K562 (cell line): ENCODE results near the gene SFXN3. TPM values are rescaled to one million over a fixed set of nuclear protein-coding genes. Genes with fewer than 3 reads are reported as not detected.

Experiments
- ATAC-seq: fragments of 200-7000 bp; cut with Tn5 transposase; 3 replicates; pipeline ENCODE4 v1.9.1; 2020; ENCODE audit warnings: moderate library complexity
- BruUV-seq: library from RNA; stranded (reverse); fragments of 400-500 nt; replicated peaks from 2 replicates; lab custom pipeline; 2021; lab: Mats Ljungman, UMichigan
- CTCF ChIA-PET: fragments of 300-600 bp; formaldehyde crosslinking; extraction: SDS; loops from one replicate; lab custom pipeline; 2021; ENCODE audit warnings: low intra/inter-chr PET ratio; lab: Yijun Ruan, JAX
- POLR2A ChIA-PET: fragments of 300-600, 350-650 bp; sonication (Branson Sonifier 250); formaldehyde crosslinking; extraction: SDS; loops from one replicate; lab custom pipeline; 2021; ENCODE audit warnings: antibody characterized with exemption, inconsistent platforms; lab: Yijun Ruan, JAX
- DNase-seq, 4 experiments: peaks; one replicate each; pipeline versions ENCODE4 v3.0.0 to v3.0.0-alpha.2; 2011 to 2018; ENCODE audit warnings: low spot score in 3 of 4, mixed read lengths in 3 of 4; ENCODE audit errors: extremely low read depth in 1 of 4
- FAIRE-seq: peaks from 2 replicates; lab custom pipeline; 2011; peaks lifted over from hg19 to GRCh38; lab: Jason Lieb, UNC
- H2AFZ ChIP-seq: 2 replicates; pipeline ENCODE4 v1.6.0; 2011; ENCODE audit warnings: low read depth, low read length, control low read depth, inconsistent platforms
- H3K27ac ChIP-seq: fragments of 200-600 bp; 3 replicates; pipeline ENCODE4 v1.8.0; 2011; ENCODE audit warnings: low read depth, mild to moderate bottlenecking, control low read depth, inconsistent platforms, low read length, moderate library complexity, mixed read lengths; ENCODE audit errors: extremely low read depth
- H3K27me3 ChIP-seq, 2 experiments: fragments of 300-600 bp in 1 of 2; 2 replicates in 1 of 2; 3 replicates in 1 of 2; pipeline versions ENCODE4 v1.6.0 to v1.8.0; 2011; ENCODE audit warnings: inconsistent platforms in 2 of 2, low read length in 2 of 2, mild to moderate bottlenecking in 1 of 2, mixed read lengths in 1 of 2, moderate library complexity in 1 of 2; ENCODE audit not compliant: control insufficient read depth in 2 of 2, insufficient read depth in 2 of 2
- H3K36me3 ChIP-seq: fragments of 300-600 bp; 3 replicates; pipeline ENCODE4 v1.8.0; 2011; ENCODE audit warnings: mild to moderate bottlenecking, low read length, inconsistent platforms; ENCODE audit not compliant: control insufficient read depth, insufficient read depth
- H3K4me1 ChIP-seq, 2 experiments: fragments of 200-600 bp in 1 of 2; replicated peaks in 1 of 2; 2 replicates in 1 of 2; 3 replicates in 1 of 2; pipeline versions ENCODE4 v1.5.1 to v1.8.0; 2011; ENCODE audit warnings: inconsistent platforms in 2 of 2, low read length in 2 of 2, mild to moderate bottlenecking in 1 of 2, mixed read lengths in 1 of 2, moderate library complexity in 1 of 2; ENCODE audit not compliant: control insufficient read depth in 2 of 2, insufficient read depth in 2 of 2
- H3K4me2 ChIP-seq: 2 replicates; pipeline ENCODE4 v1.6.1; 2011; ENCODE audit warnings: low read length, control low read depth, inconsistent platforms, mixed read lengths; ENCODE audit not compliant: insufficient read depth
- H3K4me3 ChIP-seq: fragments of 200-600 bp; sonication (generic), shearing (Covaris generic); 2 replicates; pipeline ENCODE4 v1.5.1; 2016; ENCODE audit warnings: control low read depth, inconsistent platforms
- H3K79me2 ChIP-seq: fragments of 200-600 bp; 3 replicates; pipeline ENCODE4 v1.8.0; 2011; ENCODE audit warnings: low read length, inconsistent platforms; ENCODE audit not compliant: control insufficient read depth, insufficient read depth
- H3K9ac ChIP-seq, 2 experiments: 2 replicates each; pipeline versions ENCODE4 v1.6.0 to v1.6.1; 2011; ENCODE audit warnings: low read depth in 2 of 2, low read length in 2 of 2, control low read depth in 1 of 2, inconsistent platforms in 1 of 2, mild to moderate bottlenecking in 1 of 2, mixed read lengths in 1 of 2; ENCODE audit not compliant: insufficient read depth in 1 of 2
- H3K9me1 ChIP-seq: one replicate; pipeline ENCODE4 v1.6.0; 2011; ENCODE audit warnings: inconsistent platforms, mild to moderate bottlenecking, low read length, moderate library complexity; ENCODE audit not compliant: control insufficient read depth, insufficient read depth
- H3K9me3 ChIP-seq: replicated peaks from 2 replicates; pipeline ENCODE4 v1.5.1; 2011; ENCODE audit warnings: low read depth, low read length, inconsistent platforms; ENCODE audit not compliant: control insufficient read depth, insufficient read depth
- H4K20me1 ChIP-seq: replicated peaks from 2 replicates; pipeline ENCODE4 v1.6.1; 2011; ENCODE audit warnings: low read length, inconsistent platforms, mixed read lengths; ENCODE audit not compliant: control insufficient read depth, insufficient read depth
- ARID2 ChIP-seq: fragments of 450-650 bp; IDR thresholded peaks from 2 replicates; pipeline ENCODE4 v1.6.1; 2017; ENCODE audit warnings: antibody characterized with exemption, mild to moderate bottlenecking
- CTCF ChIP-seq, 3 experiments: IDR thresholded peaks in 2 of 3; conservative IDR thresholded peaks in 1 of 3; 2 replicates each; pipeline ENCODE4 v1.5.1; 2011 to 2012; ENCODE audit warnings: low read length in 3 of 3, mild to moderate bottlenecking in 3 of 3, control low read depth in 2 of 3, improper control_type of control experiment in 1 of 3, inconsistent platforms in 1 of 3, low read depth in 1 of 3, mixed read lengths in 1 of 3, moderate library complexity in 1 of 3; ENCODE audit not compliant: insufficient read depth in 2 of 3
- RAD21 ChIP-seq, 2 experiments: fragments of 250-450 bp in 1 of 2; fragments of 450-650 bp in 1 of 2; sonication (Bioruptor Pico) in 1 of 2; formaldehyde crosslinking in 1 of 2; IDR thresholded peaks in 1 of 2; conservative IDR thresholded peaks in 1 of 2; 2 replicates each; pipeline versions ENCODE4 v1.4.0 to v1.8.0; 2020 to 2022; ENCODE audit warnings: mild to moderate bottlenecking in 2 of 2, moderate library complexity in 1 of 2
- RBFOX2 ChIP-seq: fragments of 200-400 bp; formaldehyde crosslinking; IDR thresholded peaks from 2 replicates; pipeline ENCODE4 v1.6.1; 2017; ENCODE audit warnings: low read depth, mild to moderate bottlenecking, low read length, moderate library complexity
- REST ChIP-seq, 2 experiments: fragments of 450-650 bp; formaldehyde crosslinking in 1 of 2; IDR thresholded peaks; 2 replicates each; pipeline versions ENCODE4 v1.4.0 to v1.6.1; 2014 to 2020; ENCODE audit warnings: mild to moderate bottlenecking in 2 of 2, borderline replicate concordance in 1 of 2, low read depth in 1 of 2
- TEAD4 ChIP-seq, 2 experiments: sonication (generic) in 1 of 2; formaldehyde crosslinking in 1 of 2; IDR thresholded peaks; 2 replicates each; pipeline versions ENCODE4 v1.6.1 to v1.8.0; 2012 to 2022; ENCODE audit warnings: borderline replicate concordance in 1 of 2, inconsistent platforms in 1 of 2, low read length in 1 of 2, mild to moderate bottlenecking in 1 of 2, missing genetic modification reagents in 1 of 2
- YY1 ChIP-seq, 3 experiments: IDR thresholded peaks; 2 replicates each; pipeline ENCODE4 v1.6.1; 2011; ENCODE audit warnings: low read length in 2 of 3, mild to moderate bottlenecking in 2 of 3, moderate library complexity in 2 of 3, borderline replicate concordance in 1 of 3, control low read depth in 1 of 3, low read depth in 1 of 3; ENCODE audit not compliant: insufficient read depth in 3 of 3, insufficient replicate concordance in 2 of 3, control insufficient read depth in 1 of 3, insufficient read length in 1 of 3; ENCODE audit errors: extremely low read depth in 1 of 3
- WGBS: fragments of 100-300 bp; shearing (Covaris generic); methylation state at CpG from one replicate; pipeline ENCODE4 v1.1.6; 2016; ENCODE audit warnings: low coverage, mixed read lengths; ENCODE audit not compliant: insufficient coverage; ENCODE audit errors: missing lambda C conversion rate; 5-methylcytosine and 5-hydroxymethylcytosine counted together
- in situ Hi-C: fragments of 300-500 bp; cut with MboI; formaldehyde crosslinking; loops from 4 replicates; pipeline ENCODE4 v1.15.0; 2018; ENCODE audit warnings: inconsistent platforms, mixed read lengths
- intact Hi-C: fragments of 100-400 bp; cut with micrococcal nuclease; formaldehyde crosslinking; loops from 2 replicates; pipeline ENCODE4 v1.14.2; 2022
- polyA plus RNA-seq, 8 experiments: library from polyadenylated mRNA; depleted of rRNA in 4 of 8; stranded (reverse) in 5 of 8; unstranded in 3 of 8; fragments of >200 nt; fragmentation: Nextera tagmentation in 2 of 8; fragmentation: Illumina TruSeq in 1 of 8; extraction: Ambion mirVana in 2 of 8; extraction: Trizol in 1 of 8; gene quantifications; 2 replicates each; pipeline versions ENCODE4 v1.2.1 to v1.2.3, GENCODE V29; 2011 to 2014; ENCODE audit warnings: inconsistent platforms in 1 of 8, missing spikeins in 1 of 8
- total RNA-seq, 7 experiments: library from RNA; depleted of rRNA in 6 of 7; stranded (reverse); fragments of >200 nt in 6 of 7; fragmentation: Illumina TruSeq in 2 of 7; extraction: Trizol in 2 of 7; gene quantifications; 2 replicates each; pipeline versions ENCODE4 v1.2.1 to v1.2.3, GENCODE V29; 2011 to 2021; ENCODE audit warnings: low replicate concordance in 1 of 7

Gene SFXN3
- total and polyA plus RNA-seq, 9 of the 15 experiments (the other 6 are each of a cell fraction or from before 2014, with no cell fraction given), result 0.24 to 4.6 (median 0.86) TPM

DNA sequence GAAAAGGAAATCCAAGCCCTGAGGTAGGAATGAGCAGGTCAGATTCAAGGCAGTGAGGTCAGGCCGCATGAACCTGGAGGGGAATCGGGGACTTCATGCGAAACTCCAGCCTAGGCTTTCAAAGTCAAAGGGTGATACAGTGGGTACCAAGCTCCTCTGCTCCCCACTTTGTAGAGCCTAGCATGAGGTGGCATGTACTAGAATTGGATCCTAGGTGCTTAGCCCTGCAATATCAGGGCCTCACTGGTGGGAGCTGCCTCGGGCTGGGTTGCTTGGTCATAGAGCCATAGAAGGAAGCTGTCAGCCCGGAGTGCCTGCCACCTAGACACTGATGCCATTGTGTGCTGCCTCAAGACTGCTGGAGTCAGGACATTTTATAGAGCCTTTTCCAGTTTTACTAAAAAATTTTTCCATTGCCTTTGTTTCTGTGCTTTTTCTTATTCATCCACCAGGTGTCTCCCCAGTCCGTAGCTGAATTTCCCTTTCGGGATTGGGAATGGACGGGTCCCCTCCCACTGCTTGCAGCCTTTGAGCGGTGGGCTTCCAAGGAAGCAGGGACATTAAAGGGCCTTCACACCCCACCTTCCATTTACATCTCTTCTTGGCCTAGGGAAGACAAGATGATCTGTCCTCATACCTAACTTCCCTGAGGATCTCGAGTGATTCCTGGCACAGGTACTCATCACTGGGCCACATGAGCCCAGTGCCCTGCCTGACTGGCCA is 36.9 kb upstream of the SFXN3 start:
- no peak overlapping the region for H3K9ac ChIP-seq
- ChIA-PET CTCF (interaction anchor here (0.8 to 9.3 kb wide), 2 partner anchors 19 to 68 kb away, joined by 3 to 150 read pairs; no protein-coding TSS in a partner anchor), POLR2A (interaction anchor here (0.6 to 0.7 kb wide), 2 partner anchors 13 to 218 kb away, joined by 3 to 4 read pairs; no protein-coding TSS in a partner anchor)
- in situ Hi-C loops (loop anchor here (25.0 kb wide), 1 partner anchor 1043 kb away; no protein-coding TSS in a partner anchor), intact Hi-C loops (loop anchor here (1.0 kb wide), 1 partner anchor 20 kb away; no protein-coding TSS in a partner anchor)
- ATAC-seq (no peak), DNase-seq (peak in 1 of 4 experiments; percentile 28), FAIRE-seq (peak; percentile 37)
- BruUV-seq, result TSS peak; percentile 13
- H3K4me1 ChIP-seq, result peaks cover 22 to 43% of the 10 kb centered on the region in 2 experiments; a peak in 4 of 5 replicates
- WGBS, result 63% methylated on average over 10 of the region's 10 CpGs
- no peak overlapping the region for H3K4me2 ChIP-seq
- peak; percentile 59 to 65 for TF ChIP-seq RAD21 (CRISPR knock-in tag; conservative IDR thresholded peaks at IDR 0.05 in 1 of 2, IDR thresholded peaks at IDR 0.05 in 1 of 2)
- TF ChIP-seq ARID2, result 0 out of 2 replicates have a peak, but pooled peaks have one; percentile 25
- TF ChIP-seq YY1 (IDR thresholded peaks at IDR 0.05; ENCODE audit: borderline replicate concordance in 1 of 3, control insufficient read depth in 1 of 3, extremely low read depth in 1 of 3, insufficient read depth in 3 of 3, insufficient read length in 1 of 3, insufficient replicate concordance in 2 of 3, low read depth in 1 of 3, low read length in 2 of 3), result no peak
- no peak for TF ChIP-seq TEAD4 (IDR thresholded peaks at IDR 0.05; ENCODE audit: low read length)
- no peak for TF ChIP-seq TEAD4 (CRISPR knock-in tag; IDR thresholded peaks at IDR 0.05; ENCODE audit: borderline replicate concordance)
- peak; percentile 41 to 71 (median 65); a peak in 5 of 6 replicates for TF ChIP-seq CTCF (IDR thresholded peaks at IDR 0.05 in 2 of 3, conservative IDR thresholded peaks at IDR 0.05 in 1 of 3; ENCODE audit: insufficient read depth in 2 of 3, low read depth in 1 of 3, low read length in 3 of 3)
- peak; percentile 58; the same call in 1 of the 2 replicates for TF ChIP-seq REST (IDR thresholded peaks at IDR 0.05; ENCODE audit: borderline replicate concordance)
- no peak for TF ChIP-seq REST (CRISPR knock-in tag; IDR thresholded peaks at IDR 0.05; ENCODE audit: low read depth)
- 0 out of 2 replicates have a peak, but pooled peaks have one; percentile 24 for TF ChIP-seq RBFOX2
- 0 out of 2 replicates have a peak, but pooled peaks cover 4% of the 10 kb centered on the region for H4K20me1 ChIP-seq
- peaks cover 49% of the 10 kb centered on the region for H3K79me2 ChIP-seq
- H3K4me3 ChIP-seq, result no peak overlapping the region
- H3K36me3 ChIP-seq, result peaks cover 47% of the 10 kb centered on the region; the same call in 2 of the 3 replicates
- H3K27ac ChIP-seq, result no peak overlapping the region; the same call in 2 of the 3 replicates
- no peak overlapping the region for H2AFZ ChIP-seq
- H3K27me3 ChIP-seq, result no peaks in the 10 kb centered on the region
- H3K9me1 ChIP-seq, result no peaks in the 10 kb centered on the region
- H3K9me3 ChIP-seq, result no peaks in the 10 kb centered on the region
